HL-60 (cell line): ENCODE measurements around the gene STX1B.

ENCODE experiments used
- CTCF ChIP-seq: IDR thresholded peaks from one replicate; pipeline ENCODE4 v1.5.1; 2011; ENCODE audit warnings: low read length, control low read depth, inconsistent platforms; ENCODE audit not compliant: insufficient read depth
- GABPA ChIP-seq: IDR thresholded peaks from 2 replicates; pipeline ENCODE4 v1.6.1; 2012; ENCODE audit warnings: low read depth
- POLR2AphosphoS5 ChIP-seq: IDR thresholded peaks from 2 replicates; pipeline ENCODE4 v1.6.1; 2012; ENCODE audit warnings: low read depth
- SPI1 ChIP-seq: IDR thresholded peaks from 2 replicates; pipeline ENCODE4 v1.6.1; 2012; ENCODE audit warnings: low read depth, mild to moderate bottlenecking, borderline replicate concordance
- TF ChIP-seq, protein P1 (sequence below): IDR thresholded peaks from 2 replicates; pipeline ENCODE4 v1.6.1; 2012; ENCODE audit warnings: low read depth; ENCODE audit not compliant: insufficient replicate concordance

GRCh38 chr16:30951193-30951592 lies 59.2 kb downstream of the STX1B start:
- TF ChIP-seq CTCF (no peak), POLR2AphosphoS5 (no peak), GABPA (no peak), SPI1 (no peak)
- TF ChIP-seq, protein P1, sequence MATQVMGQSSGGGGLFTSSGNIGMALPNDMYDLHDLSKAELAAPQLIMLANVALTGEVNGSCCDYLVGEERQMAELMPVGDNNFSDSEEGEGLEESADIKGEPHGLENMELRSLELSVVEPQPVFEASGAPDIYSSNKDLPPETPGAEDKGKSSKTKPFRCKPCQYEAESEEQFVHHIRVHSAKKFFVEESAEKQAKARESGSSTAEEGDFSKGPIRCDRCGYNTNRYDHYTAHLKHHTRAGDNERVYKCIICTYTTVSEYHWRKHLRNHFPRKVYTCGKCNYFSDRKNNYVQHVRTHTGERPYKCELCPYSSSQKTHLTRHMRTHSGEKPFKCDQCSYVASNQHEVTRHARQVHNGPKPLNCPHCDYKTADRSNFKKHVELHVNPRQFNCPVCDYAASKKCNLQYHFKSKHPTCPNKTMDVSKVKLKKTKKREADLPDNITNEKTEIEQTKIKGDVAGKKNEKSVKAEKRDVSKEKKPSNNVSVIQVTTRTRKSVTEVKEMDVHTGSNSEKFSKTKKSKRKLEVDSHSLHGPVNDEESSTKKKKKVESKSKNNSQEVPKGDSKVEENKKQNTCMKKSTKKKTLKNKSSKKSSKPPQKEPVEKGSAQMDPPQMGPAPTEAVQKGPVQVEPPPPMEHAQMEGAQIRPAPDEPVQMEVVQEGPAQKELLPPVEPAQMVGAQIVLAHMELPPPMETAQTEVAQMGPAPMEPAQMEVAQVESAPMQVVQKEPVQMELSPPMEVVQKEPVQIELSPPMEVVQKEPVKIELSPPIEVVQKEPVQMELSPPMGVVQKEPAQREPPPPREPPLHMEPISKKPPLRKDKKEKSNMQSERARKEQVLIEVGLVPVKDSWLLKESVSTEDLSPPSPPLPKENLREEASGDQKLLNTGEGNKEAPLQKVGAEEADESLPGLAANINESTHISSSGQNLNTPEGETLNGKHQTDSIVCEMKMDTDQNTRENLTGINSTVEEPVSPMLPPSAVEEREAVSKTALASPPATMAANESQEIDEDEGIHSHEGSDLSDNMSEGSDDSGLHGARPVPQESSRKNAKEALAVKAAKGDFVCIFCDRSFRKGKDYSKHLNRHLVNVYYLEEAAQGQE: no peak
